Ascending aorta (tissue), 2 donors: ENCODE data around the gene KIF18B. TPM values are rescaled to one million over a fixed set of nuclear protein-coding genes. Genes with fewer than 3 reads are reported as not detected.
A peak's percentile ranks its signal among the peaks of the same experiment; 100 is the strongest.
"Not testable (repeated sequence)": the region's sequence is repeated elsewhere in the genome, so short reads cannot be mapped to it uniquely, and the experiment has no call there.

Source experiments
- DNase-seq, 2 donors: peaks; one replicate each; pipeline ENCODE4 v3.0.0-alpha.2; 2019; ENCODE audit warnings: low spot score in 2 of 2
- H3K27ac ChIP-seq, 2 donors: fragments of 200-600 bp; sonication (generic); one replicate each; pipeline ENCODE4 v1.5.1; 2016 to 2017; ENCODE audit warnings: mild to moderate bottlenecking in 1 of 2
- H3K27me3 ChIP-seq: fragments of 200-600 bp; sonication (generic); one replicate; pipeline ENCODE4 v1.5.1; 2017
- H3K36me3 ChIP-seq, 2 donors: fragments of 200-600 bp; sonication (generic); one replicate each; pipeline ENCODE4 v1.5.1; 2016
- H3K4me1 ChIP-seq, 2 donors: fragments of 200-600 bp; sonication (generic); one replicate each; pipeline ENCODE4 v1.5.1; 2016 to 2017; ENCODE audit warnings: mild to moderate bottlenecking in 1 of 2
- H3K4me3 ChIP-seq, 2 donors: fragments of 200-600 bp; sonication (generic); one replicate each; pipeline ENCODE4 v1.5.1; 2016 to 2017; ENCODE audit warnings: mild to moderate bottlenecking in 1 of 2
- H3K9me3 ChIP-seq, 2 donors: fragments of 200-600 bp; sonication (generic); one replicate each; pipeline ENCODE4 v1.5.1; 2016
- intact Hi-C: fragments of 100-400 bp; cut with DNase I; formaldehyde crosslinking; loops from one replicate; pipeline ENCODE4 v1.15.1; 2023
- total RNA-seq: library from RNA; depleted of rRNA; stranded (reverse); fragments of >200 nt; gene quantifications from one replicate; pipeline ENCODE4 v1.1.0, GENCODE V29; 2016
- TF ChIP-seq, protein P1 (sequence below), 3 experiments: fragments of 200-600 bp in 2 of 3; fragments of 450-650 bp in 1 of 3; sonication (generic) in 2 of 3; IDR thresholded peaks; one replicate each; pipeline ENCODE4 v1.5.1; 2016 to 2019; ENCODE audit warnings: antibody characterized with exemption in 3 of 3, mild to moderate bottlenecking in 1 of 3, moderate library complexity in 1 of 3

Gene KIF18B
- total RNA-seq, 1 donor from 2014 or later: not detected

- Histone ChIP-seq H3K4me1 (peaks cover 6 to 8% of the 10 kb centered on the region in 2 donors), H3K4me3 (peak overlapping the region; percentile 66 to 74), H3K27ac (no peak overlapping the region), H3K27me3 (no peaks in the 10 kb centered on the region), H3K36me3 (no peaks in the 10 kb centered on the region), H3K9me3 (no peaks in the 10 kb centered on the region)
- no peak for DNase-seq
- TF ChIP-seq, protein P1, sequence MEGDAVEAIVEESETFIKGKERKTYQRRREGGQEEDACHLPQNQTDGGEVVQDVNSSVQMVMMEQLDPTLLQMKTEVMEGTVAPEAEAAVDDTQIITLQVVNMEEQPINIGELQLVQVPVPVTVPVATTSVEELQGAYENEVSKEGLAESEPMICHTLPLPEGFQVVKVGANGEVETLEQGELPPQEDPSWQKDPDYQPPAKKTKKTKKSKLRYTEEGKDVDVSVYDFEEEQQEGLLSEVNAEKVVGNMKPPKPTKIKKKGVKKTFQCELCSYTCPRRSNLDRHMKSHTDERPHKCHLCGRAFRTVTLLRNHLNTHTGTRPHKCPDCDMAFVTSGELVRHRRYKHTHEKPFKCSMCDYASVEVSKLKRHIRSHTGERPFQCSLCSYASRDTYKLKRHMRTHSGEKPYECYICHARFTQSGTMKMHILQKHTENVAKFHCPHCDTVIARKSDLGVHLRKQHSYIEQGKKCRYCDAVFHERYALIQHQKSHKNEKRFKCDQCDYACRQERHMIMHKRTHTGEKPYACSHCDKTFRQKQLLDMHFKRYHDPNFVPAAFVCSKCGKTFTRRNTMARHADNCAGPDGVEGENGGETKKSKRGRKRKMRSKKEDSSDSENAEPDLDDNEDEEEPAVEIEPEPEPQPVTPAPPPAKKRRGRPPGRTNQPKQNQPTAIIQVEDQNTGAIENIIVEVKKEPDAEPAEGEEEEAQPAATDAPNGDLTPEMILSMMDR (IDR thresholded peaks at IDR 0.05): no peak
- intact Hi-C loops: no loop called here
Observed at GRCh38 chr17:44948315-44948795, 782 bp upstream of the KIF18B start.

- DNase-seq, intact Hi-C loops, H3K27me3 ChIP-seq, H3K4me3 ChIP-seq, H3K4me1 ChIP-seq, H3K36me3 ChIP-seq, H3K27ac ChIP-seq, H3K9me3 ChIP-seq: not testable (repeated sequence)
Observed at GRCh38 chr17:44945652-44946051, 1.9 kb downstream of the KIF18B start.

GRCh38 chr17:44942456-44942855 lies 5.1 kb downstream of the KIF18B start:
- Histone ChIP-seq H3K27me3 (no peaks in the 10 kb centered on the region), H3K36me3 (no peaks in the 10 kb centered on the region), H3K9me3 (no peaks in the 10 kb centered on the region), H3K4me1 (peaks cover 3 to 5% of the 10 kb centered on the region in 2 donors), H3K4me3 (no peak overlapping the region), H3K27ac (no peak overlapping the region)
- intact Hi-C loops: no loop called here
- no peak for DNase-seq
- TF ChIP-seq, protein P1 (IDR thresholded peaks at IDR 0.05): no peak

DNA sequence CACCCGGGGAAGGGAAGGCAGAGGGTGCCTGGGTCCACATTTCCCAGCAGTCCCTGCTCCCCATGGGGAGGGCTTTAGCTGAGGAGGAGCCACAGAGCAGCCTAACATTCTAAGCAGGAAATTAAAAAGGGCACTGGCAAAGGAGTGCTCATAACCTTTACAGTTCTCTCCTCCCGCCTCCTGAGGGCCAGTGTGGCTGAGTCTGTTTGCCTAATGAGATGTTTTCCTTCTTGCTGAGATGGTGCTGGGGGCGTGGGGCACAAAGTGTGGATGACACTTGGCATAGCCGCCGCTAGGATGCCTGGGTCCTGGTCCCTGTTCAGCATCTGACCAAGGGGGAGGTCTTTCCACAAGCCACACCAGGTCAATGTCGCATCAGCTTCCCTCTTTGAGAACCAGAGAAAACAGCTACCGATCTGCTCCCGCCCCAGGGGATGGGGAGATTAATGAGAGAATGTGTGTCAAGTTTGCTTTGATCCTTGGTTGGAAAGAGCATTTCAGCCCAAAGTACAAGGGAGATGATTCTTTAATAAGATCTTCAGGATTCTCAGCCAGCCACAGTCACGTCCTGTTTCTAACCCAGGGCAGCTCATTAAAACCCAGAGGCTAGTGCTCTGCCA lies 5.8 kb downstream of the KIF18B start:
- no peak overlapping the region for H3K27ac ChIP-seq
- no peaks in the 10 kb centered on the region for H3K4me1 ChIP-seq
- TF ChIP-seq, protein P1 (IDR thresholded peaks at IDR 0.05): no peak
- no peak overlapping the region for H3K4me3 ChIP-seq
- no peaks in the 10 kb centered on the region for H3K27me3 ChIP-seq
- intact Hi-C loops: no loop called here
- no peaks in the 10 kb centered on the region for H3K9me3 ChIP-seq
- H3K36me3 ChIP-seq: no peaks in the 10 kb centered on the region
- DNase-seq: no peak

GRCh38 chr17:44940768-44941167 lies 6.8 kb downstream of the KIF18B start:
- intact Hi-C loops: no loop called here
- TF ChIP-seq, protein P1 (IDR thresholded peaks at IDR 0.05): no peak

DNA sequence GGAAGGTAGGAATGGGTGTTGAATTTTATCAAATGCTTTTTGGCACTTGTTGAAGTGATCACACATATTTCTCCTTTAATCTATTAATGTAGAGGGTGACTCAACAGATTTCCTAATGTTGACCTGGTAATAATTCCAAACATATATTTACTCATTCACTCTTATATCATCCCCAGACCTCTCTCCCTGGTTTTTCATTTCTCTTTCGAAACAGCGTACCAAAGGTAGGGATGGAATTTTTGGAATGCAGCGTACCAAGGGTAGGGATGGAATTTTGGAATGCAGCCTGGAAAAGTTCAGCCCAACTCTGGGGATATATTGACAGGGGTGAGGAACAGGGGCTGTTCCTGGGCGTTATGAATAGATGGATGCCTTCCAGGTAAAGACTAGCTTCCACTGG lies 7.3 kb downstream of the KIF18B start:
- intact Hi-C loops: no loop called here
- H3K27ac ChIP-seq: no peak overlapping the region
- no peaks in the 10 kb centered on the region for H3K27me3 ChIP-seq
- TF ChIP-seq, protein P1 (IDR thresholded peaks at IDR 0.05): no peak
- no peak for DNase-seq
- H3K9me3 ChIP-seq: no peaks in the 10 kb centered on the region
- no peaks in the 10 kb centered on the region for H3K36me3 ChIP-seq
- no peak overlapping the region for H3K4me3 ChIP-seq
- H3K4me1 ChIP-seq: no peaks in the 10 kb centered on the region

More at GRCh38 chr17:44940768-44941167, 6.8 kb downstream of the KIF18B start:
- Histone ChIP-seq H3K27me3 (no peaks in the 10 kb centered on the region), H3K36me3 (no peaks in the 10 kb centered on the region), H3K4me1 (no peaks in the 10 kb centered on the region), H3K27ac (no peak overlapping the region), H3K9me3 (no peaks in the 10 kb centered on the region), H3K4me3 (no peak overlapping the region)
- no peak for DNase-seq
